ENCODE data around the gene LMX1B.
A peak's percentile ranks its signal among the peaks of the same experiment; 100 is the strongest.

The LMX1B gene

DNA sequence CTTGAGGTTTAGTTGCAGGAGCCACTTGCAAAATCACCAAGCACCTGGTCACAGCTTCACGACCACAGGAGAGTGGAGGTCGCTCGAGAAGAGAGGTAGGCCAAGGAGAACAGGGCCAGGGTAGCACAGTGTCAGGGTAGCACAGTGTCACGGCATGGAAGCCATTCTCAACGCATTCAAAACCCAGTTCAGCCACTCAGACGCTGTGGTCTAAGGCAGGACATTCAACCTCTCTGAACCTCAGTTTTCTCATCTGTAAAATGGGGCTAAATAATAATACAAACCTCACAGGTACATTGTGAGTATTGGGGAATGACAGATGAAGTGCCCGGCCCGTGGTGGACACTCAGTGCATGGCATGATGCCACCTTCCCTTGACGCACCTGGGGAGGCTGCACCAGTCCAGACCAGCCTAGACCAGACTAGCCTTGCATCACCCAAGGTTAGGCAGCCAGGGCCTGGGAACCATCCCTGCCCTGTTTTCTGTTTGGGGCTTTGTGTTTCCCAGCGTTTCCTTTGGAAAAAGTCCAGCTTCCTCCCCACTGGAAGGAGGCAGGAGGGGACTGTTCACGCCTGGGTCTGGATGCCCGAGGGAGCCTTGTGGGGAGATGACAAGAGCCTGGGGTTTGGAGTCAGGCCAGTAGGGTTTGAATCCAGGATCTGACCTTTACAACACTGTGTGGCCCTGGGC is 7.8 kb upstream of the LMX1B start:
- no peak for DNase-seq

DNA sequence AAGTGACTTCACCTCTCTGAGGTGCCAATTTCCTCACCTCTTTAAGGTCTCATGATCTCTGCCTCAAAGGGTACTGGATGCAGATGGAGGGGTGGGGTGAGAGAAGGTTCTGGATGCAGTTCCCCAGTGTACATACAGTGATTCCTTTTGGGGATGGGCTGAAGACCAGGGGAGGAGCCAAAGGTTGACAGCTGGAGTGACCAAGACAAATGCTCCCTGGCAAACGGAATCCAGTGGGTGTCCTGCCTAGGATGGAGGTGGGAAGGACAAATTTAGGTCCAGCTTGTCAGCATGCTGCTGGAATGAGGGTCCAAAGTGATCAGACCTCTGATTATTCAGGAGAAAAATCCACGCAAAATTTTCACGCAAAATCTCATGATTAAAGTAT is 7.3 kb upstream of the LMX1B start:
- DNase-seq: no peak

DNA sequence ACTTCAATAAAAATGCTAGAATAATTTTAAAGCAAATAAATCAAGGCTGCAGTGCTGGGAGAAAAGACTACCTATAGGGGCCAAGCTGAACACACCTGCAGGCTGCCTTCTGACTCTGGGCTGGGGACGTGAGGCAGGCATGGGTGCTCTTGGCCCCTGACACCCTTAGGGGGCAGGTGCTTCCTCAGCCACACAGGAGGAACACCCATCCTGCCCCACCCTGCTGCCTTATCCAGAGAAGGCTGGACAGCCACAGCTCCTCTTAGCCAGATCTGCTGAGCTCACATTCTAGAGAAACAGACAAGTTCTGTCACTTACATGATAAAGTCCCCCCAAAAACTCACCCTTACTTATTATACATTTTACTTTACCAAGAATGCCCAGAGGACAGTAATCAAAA is 6.6 kb upstream of the LMX1B start:
- no peak for DNase-seq

DNA sequence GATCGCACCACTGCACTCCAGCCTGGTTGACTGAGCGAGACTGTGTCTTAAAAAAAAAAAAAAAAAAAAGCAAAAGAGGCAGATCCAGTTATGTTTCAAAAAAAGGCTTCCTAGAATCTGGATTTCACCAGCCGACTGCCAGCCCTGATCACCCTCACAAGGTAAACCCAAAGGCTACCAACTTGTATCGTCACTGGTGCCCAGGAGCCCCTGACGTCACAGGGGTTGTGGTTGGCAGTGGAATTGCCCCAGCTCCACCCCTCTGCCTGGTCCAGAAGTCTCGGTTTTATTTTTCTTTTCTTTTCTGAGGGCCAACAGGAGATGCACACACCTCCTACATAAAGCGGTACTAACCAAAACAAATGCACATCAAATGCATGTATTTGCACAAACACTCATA is 6.0 kb upstream of the LMX1B start:
- DNase-seq: no peak

DNA sequence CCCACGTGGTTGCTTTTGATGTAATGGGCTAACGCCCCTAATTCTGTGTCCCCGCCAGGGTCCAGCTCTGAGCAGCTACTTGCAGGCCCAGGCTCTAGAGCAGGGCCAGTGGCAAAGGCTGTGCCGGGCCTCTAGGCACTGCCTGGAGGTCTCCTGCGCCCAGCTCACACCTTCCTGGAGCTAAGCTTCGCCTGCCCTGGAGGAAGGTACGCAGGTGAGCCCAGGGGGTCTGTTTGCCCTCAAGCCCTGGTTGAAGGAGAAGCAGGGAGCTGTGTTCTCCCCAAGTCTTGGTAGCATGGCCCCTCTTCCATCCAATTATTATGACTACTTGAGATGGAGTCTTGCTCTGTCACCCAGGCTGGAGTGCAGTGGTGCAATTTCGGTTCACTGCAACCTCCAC is 5.2 kb upstream of the LMX1B start:
- no peak for DNase-seq

DNA sequence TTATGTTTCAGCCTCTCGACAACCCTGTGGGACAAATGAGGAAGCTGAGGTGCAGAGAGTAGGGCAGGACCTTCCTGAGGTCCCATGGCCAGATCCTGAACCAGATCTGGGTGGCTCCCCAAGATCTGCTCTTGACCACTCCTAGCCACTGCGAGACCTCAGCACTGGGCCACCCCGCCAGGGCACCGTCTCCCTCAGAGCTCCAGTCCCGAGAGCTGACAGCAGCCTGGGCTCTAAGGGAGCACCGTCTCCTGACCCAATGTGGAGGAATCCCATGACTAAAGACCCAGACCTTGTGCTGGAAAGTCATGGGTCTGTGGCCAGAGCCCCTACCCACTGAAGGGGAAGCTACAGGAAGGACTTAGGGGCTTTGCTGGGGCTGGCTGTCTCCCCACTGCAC is 4.5 kb upstream of the LMX1B start:
- DNase-seq: no peak

DNA sequence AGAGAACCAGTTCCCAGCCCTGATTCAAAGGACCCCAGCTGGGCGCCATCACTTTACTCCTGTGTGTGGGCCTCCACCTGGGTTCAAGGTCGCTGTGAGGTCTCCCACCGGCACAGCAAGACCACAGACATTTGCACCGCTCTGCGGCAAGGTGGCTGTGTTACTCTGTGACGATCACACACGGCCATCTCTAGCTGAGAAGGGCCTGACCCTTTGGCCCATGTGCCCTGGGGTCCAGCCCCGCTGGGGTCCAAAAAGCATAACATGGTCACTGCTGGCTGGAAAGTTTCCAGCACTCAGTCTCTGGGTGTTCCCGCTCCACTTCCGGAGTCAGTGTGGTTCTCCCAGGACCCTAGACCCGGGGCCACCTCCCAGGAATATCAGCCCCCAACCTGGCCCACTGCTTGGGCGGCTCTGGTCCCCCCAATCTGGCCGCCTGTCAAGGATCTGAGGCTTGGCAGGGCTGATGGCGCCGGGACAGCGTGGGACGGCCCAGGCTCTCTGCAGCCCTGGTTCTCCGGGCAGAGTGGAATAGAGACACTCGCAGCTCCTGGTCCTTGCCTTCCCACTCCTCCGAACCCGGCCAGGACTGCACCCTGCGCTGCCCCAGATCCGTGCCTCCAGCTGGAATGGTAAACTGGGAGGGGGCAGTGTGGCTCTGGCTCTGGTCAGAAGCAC is 3.9 kb upstream of the LMX1B start:
- no peak for DNase-seq

DNA sequence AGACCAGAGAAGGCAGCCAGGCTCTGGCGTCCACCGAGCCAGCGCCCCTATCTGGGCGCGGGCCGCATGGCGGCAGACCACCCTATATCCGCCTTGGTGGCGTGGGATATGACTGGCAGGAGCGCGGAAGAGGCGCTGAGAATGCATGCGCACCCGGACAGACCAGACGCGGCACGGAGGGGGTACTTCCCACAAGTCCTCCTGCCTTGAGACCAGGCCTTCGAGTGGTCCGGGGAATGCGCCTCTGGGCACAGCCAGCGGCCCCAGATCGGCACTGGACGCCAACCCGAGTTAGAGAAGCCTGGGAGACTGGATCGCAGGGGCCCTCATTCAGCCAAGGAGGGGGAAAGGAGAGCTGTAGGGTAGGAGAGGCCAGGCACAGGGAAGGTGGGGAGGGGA is 2.5 kb upstream of the LMX1B start:
- no peak for DNase-seq

DNA sequence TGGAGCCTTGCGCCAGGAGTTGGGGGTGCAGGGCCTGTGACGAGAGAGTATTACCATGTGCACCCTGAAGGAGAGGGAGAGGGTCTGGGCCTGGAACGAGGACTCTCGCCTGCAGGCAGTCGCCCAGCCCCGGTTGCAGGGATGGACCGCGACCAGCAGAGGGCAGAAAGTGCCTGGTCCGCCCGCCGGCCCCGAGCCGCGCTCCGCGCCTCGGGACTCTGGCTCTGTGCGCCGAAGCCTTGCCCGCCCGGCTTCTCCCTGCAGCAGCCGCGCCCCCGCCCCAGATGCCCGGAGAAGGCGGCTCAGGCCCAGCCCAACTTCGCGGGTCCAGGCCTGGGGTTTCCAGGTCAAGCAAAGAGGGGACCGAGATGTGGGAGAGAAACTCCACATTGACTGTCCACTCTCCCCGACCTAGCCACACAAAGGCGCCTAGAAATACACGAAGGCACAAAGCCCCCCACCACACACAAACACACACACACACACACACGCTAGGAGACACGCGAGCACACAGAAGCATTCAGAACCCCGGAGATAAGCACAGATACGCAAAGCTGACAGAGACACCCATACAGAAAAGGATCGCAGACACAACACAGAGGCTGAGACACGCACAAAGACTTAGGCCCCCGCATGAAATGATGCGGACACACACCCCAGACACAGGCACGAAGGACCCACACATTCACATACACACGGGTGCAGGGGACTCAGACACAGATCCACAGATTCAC is 2.0 kb upstream of the LMX1B start:
- DNase-seq: peak; percentile 29

DNA sequence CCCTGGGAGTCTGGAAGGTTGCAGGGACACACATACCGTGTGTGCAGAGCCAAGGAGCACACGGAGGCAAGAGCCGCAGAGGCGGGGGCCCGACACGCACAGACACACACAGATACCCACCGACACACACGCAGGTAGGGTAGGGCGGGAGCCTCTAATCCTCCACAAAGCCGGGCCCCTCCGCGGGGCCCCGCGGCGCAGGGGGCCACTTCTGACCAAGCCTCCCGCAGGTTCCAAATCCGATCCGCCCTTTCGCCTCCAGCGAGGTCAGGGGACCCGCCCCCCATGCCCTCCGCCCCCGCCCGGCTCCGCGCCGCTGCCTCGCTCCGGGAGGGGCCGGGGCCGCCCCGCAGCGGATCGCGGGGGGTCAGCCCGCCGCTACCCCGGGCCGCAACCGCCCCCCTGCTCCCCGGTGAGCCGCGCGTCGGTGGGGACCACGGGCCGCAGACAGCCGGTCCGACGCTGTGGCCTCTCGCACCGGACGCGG is 1.4 kb upstream of the LMX1B start:
- no peak for DNase-seq

DNA sequence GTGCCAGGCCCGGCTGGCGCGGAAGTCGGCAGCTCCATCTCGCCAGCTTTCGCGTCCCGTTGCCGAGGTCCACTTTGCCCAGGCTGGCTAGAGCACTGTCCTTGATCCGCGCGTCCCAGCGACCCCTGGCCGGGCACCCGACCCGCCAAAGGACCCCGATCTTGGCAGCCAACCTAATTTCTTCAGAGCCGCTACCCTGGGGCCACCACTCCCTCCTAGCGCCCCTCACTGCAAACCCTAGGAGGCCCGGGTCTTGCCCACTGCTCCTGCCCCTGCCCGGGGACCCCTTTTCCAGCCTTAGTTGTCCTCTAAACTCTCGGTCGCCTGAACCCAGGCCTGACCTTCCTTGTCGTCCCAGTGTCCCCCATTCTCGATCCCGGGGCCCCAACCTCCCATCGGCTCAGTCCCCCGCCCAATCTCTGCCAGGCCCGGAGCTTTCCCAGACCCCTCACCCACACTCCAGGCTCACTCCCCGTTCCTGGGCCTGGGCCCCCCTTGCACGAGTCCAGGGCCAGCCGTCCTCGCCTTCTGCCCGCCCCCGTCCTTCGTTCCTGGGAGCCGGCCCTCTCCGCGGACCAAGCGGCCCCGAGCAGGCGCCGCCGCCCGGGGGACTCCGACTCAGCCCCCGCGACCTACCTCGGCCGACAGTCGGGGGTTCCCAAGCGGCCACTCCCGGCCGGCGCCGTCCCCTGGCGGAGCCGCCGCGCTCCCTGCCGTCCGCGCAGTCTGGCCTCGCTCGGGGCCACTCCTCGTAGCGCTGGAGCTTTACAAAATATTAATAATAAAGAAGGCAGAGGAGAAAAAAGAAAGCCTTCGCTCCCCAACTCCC is 701 bp upstream of the LMX1B start:
- no peak for DNase-seq

DNA sequence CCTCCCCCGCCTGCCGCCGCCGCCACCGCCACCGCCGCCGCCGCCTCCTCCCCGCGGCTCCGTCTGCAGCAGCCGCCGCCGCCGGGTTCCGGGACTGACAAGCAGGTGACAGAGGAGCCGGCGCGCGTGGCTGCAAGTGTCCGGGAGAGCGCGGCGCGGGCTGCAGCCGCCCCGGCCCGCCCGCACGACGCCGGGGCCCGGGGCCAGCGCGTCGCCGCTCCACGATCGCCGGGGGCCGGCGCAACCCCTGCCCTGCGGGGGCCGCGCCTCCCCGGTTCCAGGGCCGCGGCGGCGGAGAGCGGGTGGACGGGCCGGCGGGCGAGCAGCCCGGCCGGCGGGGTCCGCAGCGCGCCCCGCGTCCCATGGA is 343 bp downstream of the LMX1B start:
- DNase-seq: no peak

DNA sequence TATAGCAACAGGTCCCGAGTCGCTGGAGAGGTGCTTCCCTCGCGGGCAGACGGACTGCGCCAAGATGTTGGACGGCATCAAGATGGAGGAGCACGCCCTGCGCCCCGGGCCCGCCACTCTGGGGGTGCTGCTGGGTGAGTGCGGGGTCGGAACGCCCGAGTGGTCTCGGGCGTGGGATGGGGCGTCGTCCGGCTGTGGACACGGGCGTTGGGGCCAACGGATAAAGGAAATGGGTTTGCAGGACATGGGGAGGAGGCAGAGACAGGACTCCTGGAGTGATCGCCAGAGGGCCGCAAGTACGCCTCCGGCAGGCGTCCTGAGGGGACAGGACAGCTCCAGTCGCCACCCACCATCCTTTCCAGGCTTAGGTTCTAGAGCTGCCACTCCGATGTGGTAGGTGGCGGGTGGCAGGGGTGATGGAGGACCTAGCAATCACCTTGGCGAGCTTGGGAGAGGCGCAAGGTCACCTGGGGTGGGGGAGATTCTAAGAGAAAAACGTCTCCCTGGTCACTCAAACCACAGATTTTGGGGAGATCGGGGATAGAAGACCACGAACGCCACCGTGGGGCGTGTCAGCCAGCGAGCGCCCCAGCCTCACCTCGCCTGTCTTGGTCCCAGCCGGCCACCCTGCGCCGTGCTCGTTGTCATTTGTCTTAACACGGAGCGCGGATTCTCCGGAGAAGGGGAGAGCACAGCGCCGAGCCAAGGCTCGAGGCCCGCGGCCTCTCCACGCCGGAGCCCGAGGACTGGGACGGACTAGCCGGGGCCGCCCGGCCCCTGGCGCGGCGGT is 922 bp downstream of the LMX1B start:
- DNase-seq: no peak

DNA sequence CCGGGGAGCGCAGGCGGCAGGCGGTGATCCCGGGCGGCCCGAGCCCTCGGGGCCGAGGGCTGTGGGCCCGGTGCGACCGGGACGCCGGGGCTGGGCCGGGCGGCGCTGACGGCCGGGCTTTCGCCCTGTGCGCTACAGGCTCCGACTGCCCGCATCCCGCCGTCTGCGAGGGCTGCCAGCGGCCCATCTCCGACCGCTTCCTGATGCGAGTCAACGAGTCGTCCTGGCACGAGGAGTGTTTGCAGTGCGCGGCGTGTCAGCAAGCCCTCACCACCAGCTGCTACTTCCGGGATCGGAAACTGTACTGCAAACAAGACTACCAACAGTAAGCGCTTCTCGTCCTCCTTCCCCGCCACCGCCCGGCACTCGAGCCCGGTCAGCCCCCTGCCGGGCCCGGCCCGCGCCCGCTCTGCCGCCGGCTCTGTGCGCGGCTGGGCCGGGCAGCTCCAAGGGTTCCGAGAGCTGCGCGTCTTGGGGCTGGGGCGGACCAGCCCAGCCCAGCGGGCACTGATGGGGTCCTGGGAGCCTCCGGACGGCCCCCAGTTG is 1.6 kb downstream of the LMX1B start:
- no peak for DNase-seq

DNA sequence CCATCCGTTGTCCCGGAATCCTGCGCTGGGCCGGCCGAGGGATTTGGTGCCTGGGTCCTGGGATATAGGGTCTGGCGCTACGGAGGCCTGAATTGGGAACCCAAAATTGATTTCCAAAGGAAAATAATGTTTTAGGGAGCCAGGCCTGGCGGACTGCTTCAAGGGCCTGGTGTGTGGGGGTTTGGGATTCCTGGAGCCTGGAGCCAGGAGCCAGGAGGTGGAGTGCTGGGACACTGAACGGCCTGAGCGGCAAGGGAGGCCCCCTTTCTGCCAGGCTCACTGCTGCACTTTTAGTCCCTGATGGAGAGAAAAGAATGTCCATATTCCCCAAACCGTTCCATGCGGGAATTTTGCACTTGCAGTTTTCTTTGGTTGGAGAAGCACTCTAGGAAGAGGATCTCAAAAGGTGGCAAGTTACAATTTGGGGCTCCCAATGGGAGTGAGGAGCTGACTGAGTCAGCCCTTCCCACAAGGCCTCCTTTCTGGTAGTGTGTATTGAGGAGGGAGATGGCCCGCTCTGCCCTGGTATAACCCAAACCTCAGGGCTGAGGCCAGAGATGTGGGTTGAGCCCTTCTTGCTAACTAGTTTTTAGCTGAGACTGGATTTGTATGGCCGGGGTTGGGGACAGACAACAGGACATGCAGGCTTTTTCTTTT is 2.2 kb downstream of the LMX1B start:
- DNase-seq: no peak

DNA sequence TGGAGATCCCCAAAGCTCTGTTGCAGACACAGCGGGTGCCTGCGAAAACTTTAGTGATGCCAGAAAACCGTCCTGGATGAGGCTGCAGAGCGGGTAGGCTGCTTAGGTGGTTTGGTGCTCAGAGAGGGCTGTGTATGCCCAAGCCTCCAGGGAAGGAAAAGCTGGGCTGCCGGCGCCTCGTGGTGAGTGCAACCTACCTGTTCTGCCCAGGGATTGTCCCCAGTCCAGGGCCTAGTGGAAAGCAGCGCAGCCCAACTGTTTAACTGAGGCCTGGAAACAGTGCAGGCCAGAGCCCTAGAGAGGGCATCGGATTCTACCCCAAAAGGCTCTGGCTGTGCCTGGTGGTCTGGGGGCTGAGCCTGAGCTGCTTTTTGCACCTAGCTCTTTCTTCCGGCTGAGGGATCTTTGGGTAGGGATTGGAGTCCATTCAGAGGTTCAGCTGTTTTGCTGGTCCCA is 2.8 kb downstream of the LMX1B start:
- no peak for DNase-seq

DNA sequence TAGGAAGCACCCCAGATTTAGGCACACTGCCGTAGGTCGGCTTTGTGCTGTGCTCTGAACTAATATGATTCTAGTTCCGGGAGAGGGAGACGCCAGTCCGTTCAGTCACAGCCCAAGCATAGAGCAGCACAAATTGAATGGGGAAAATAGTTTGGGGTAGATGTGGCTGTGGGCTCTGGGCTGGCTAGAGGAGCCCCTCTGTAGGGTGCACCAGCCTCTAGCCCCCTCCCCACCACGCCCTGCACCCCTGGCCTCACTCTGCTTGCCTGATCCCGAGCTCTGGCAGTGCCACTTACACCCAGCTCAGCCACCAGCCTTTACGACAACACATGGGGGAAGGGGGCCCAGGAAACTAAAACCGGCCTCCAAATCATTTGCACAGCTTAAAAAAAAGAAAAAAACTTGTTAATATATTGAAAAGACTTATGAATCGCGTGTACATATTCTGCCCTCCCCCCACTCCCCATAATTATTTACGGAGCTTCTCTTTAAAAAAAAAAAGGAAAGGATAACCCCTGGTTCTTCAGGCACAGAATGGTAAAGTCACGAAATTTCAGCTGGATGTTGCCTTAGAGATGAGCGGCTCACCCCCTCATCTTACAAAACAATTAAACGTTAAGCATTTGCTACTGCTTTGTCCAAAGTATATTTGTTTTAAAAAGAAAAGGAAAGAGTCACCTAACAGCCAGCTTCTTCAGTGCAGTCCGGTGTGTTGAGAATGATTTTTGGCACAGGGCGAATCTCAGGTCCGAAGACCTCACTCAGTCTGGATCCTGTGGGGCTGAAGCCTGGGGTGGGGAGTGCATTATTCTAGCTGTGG is 3.5 kb downstream of the LMX1B start:
- DNase-seq: no peak

DNA sequence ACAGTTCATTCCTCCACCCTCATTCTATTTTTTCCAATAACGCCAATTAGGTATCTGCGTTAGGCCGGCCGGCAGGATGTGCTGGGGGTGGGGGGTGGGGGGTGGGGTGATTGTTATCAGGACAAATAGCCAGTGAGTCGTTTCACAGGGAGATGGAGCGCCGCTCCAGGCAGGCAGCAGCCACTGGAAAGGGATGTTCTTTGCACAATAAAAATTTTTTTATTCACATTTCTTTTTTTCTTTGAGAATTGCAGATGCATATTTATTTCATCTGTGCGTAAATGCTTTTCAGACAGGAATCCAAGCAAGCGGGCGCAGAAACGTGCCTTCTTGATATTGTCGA is 4.1 kb downstream of the LMX1B start:
- DNase-seq: no peak

DNA sequence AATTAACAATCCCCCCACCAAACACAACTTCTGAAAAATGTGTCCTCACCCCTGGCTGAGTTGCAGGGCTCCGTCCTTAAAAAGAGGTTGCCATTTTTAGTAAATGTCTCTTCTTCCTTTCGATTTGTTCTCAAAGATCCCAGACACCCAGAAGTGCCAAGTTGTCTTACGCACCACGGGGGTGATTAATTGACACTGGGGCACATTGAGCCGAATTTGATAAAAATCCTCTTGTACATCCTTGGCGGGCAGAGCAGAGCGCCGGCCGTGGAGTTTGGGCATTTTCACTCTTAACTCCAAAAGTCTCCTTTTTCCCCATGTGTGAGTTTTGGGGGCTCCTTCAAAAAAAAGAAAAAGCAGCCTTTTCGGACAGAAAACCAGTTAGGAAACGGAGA is 4.5 kb downstream of the LMX1B start:
- DNase-seq: no peak

DNA sequence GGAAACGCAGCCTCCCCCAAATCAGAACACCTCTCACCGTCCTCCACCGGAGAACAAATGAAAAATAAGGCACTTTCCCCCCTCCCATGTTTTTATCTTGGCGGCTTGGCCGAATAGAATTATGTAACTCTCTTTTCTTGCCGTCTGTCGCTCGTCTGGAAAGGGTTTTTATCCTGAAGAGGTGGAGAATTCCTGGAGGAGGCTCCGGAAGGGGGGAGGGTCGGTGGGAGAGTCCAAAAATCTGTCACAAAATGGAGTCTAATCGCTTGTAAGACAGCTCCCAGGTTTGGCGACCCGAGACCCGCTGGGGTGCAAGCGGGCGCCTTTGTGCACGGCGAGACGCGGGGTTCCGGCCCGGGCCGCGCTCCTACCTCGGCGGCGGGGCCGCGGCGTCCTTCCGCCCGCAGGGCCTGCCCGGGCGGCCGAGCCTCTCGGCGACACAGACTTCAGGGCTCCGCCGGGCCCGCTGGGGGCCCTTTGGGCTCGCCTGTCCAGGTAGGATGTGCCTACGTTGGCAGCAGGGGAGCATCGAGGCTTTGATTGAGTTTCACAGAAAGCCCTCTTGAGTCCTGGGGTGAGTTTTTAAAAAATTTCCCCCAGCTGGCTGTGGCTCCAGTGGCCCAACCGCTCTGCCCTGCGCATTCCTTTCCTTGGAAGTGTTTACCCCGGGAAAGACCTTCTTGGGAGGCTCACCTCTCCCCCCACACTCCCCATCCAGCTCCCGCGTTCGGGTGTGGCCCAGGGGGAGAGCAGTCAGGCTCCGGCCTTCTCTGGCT is 5.0 kb downstream of the LMX1B start:
- no peak for DNase-seq

All from HCEC 1CT (cell line).